Stomach (tissue), 9 donors: ENCODE measurements around the gene TBCD. TPM values are rescaled to one million over a fixed set of nuclear protein-coding genes. Genes with fewer than 3 reads are reported as not detected.

ENCODE experiments used
- DNase-seq, 2 donors: peaks; one replicate each; pipeline versions ENCODE4 v3.0.0 to v3.0.0-alpha.2; 2013 to 2019
- H3K27ac ChIP-seq, 5 donors: fragments of 200-600 bp in 4 of 5; sonication (generic) in 4 of 5; one replicate each; pipeline ENCODE4 v1.5.1; 2013 to 2019; ENCODE audit warnings: mild to moderate bottlenecking in 1 of 5, moderate library complexity in 1 of 5
- H3K27me3 ChIP-seq, 3 donors: fragments of 200-600 bp; sonication (generic); one replicate each; pipeline ENCODE4 v1.5.1; 2017 to 2019; ENCODE audit warnings: mixed run types in 1 of 3
- H3K36me3 ChIP-seq, 4 donors: fragments of 200-600 bp; sonication (generic); 1 replicate in 3 of 4; 2 replicates in 1 of 4; pipeline ENCODE4 v1.5.1; 2016 to 2019
- H3K4me1 ChIP-seq, 4 donors: fragments of 200-600 bp; sonication (generic); one replicate each; pipeline ENCODE4 v1.5.1; 2016 to 2019
- H3K4me3 ChIP-seq, 4 donors: fragments of 200-600 bp; sonication (generic) in 3 of 4; one replicate each; pipeline ENCODE4 v1.5.1; 2016 to 2019; ENCODE audit warnings: mild to moderate bottlenecking in 1 of 4
- H3K9me3 ChIP-seq, 4 donors: fragments of 200-600 bp; sonication (generic); one replicate each; pipeline ENCODE4 v1.5.1; 2016 to 2019
- CTCF ChIP-seq, 7 experiments: fragments of 450-650 bp in 4 of 7; fragments of 200-600 bp in 3 of 7; sonication (generic) in 3 of 7; IDR thresholded peaks; one replicate each; pipeline ENCODE4 v1.5.1; 2016 to 2019; ENCODE audit warnings: antibody characterized with exemption in 7 of 7, control low read depth in 2 of 7, mild to moderate bottlenecking in 1 of 7
- EP300 ChIP-seq: sonication (generic); formaldehyde crosslinking; IDR thresholded peaks from one replicate; pipeline ENCODE4 v1.6.1; 2017; ENCODE audit warnings: antibody characterized with exemption
- POLR2A ChIP-seq, 4 donors: fragments of 450-650 bp; IDR thresholded peaks; one replicate each; pipeline ENCODE4 v1.6.1; 2016; ENCODE audit warnings: antibody characterized with exemption in 4 of 4, control low read depth in 2 of 4, mild to moderate bottlenecking in 1 of 4, moderate library complexity in 1 of 4
- POLR2AphosphoS5 ChIP-seq, 3 donors: sonication (generic); formaldehyde crosslinking; IDR thresholded peaks; one replicate each; pipeline ENCODE4 v1.6.1; 2016; ENCODE audit warnings: antibody characterized with exemption in 3 of 3
- WGBS, 5 donors: extraction: QIAGEN DNeasy Blood & Tissue Kit in 3 of 5; methylation state at CpG; one replicate each; pipeline versions ENCODE4 v1.1.5 to v1.1.7; 2013 to 2018; 5-methylcytosine and 5-hydroxymethylcytosine counted together
- intact Hi-C: fragments of 100-400 bp; cut with DNase I; formaldehyde crosslinking; loops from one replicate; pipeline ENCODE4 v1.15.1; 2023; ENCODE audit warnings: low total_unique reads
- polyA plus RNA-seq, 3 donors: library from polyadenylated mRNA; stranded (reverse); fragments of 200-250 nt; gene quantifications; one replicate each; pipeline ENCODE4 v1.2.3, GENCODE V29; 2013
- total RNA-seq, 5 donors: library from RNA; depleted of rRNA; stranded (reverse); fragments of >200 nt; gene quantifications; one replicate each; pipeline versions ENCODE4 v1.1.0 to v1.2.3, GENCODE V29; 2014 to 2016
- donor health status: healthy with polysubstance abuse.
- donor health status: Bipolar disorder and iron deficiency.
- donor health status: healthy.

The TBCD gene
- total and polyA plus RNA-seq, 8 donors: 51.2 to 155 (median 101) TPM

- WGBS, 5 donors: 86 to 95% (median 94%) methylated on average over 12 to 15 of the region's 15 CpGs
- no peak for DNase-seq
Observed at GRCh38 chr17:82879241-82879640, 127.4 kb downstream of the TBCD start.

GRCh38 chr17:82880620-82881323, 128.9 kb downstream of the TBCD start:
- 84 to 88% (median 86%) methylated on average over 25 of the region's 25 CpGs for whole genome bisulfite sequencing, 5 donors
- Histone ChIP-seq H3K4me3 (no peak overlapping the region), H3K27ac (peak overlapping the region in 4 of 5 donors; percentile 65 to 91 (median 88)), H3K27me3 (no peaks in the 10 kb centered on the region), H3K36me3 (peaks cover 0 to 5% (median 0%) of the 10 kb centered on the region in 4 donors), H3K9me3 (no peaks in the 10 kb centered on the region), H3K4me1 (peaks cover 48 to 98% (median 84%) of the 10 kb centered on the region in 4 donors)
- intact Hi-C loops: no loop called here
- TF ChIP-seq POLR2AphosphoS5 (IDR thresholded peaks at IDR 0.05) (no peak), POLR2A (IDR thresholded peaks at IDR 0.05) (no peak), EP300 (no peak), CTCF (IDR thresholded peaks at IDR 0.05) (no peak)
- DNase-seq: no peak

More at GRCh38 chr17:82879241-82879640, 127.4 kb downstream of the TBCD start:
- TF ChIP-seq POLR2A (IDR thresholded peaks at IDR 0.05) (no peak), POLR2AphosphoS5 (IDR thresholded peaks at IDR 0.05) (no peak), CTCF (IDR thresholded peaks at IDR 0.05) (no peak), EP300 (no peak)
- Histone ChIP-seq H3K4me1 (peaks cover 63 to 98% (median 85%) of the 10 kb centered on the region in 4 donors), H3K27ac (no peak overlapping the region), H3K27me3 (no peaks in the 10 kb centered on the region), H3K36me3 (peaks cover 0 to 5% (median 0%) of the 10 kb centered on the region in 4 donors), H3K4me3 (no peak overlapping the region), H3K9me3 (no peaks in the 10 kb centered on the region)
- intact Hi-C loops: loop anchor here (5.0 kb wide), 1 partner anchor 33 kb away; no protein-coding TSS in a partner anchor

- Histone ChIP-seq H3K4me1 (peaks cover 46 to 98% (median 83%) of the 10 kb centered on the region in 4 donors), H3K4me3 (no peak overlapping the region), H3K36me3 (peaks cover 0 to 5% (median 0%) of the 10 kb centered on the region in 4 donors), H3K27me3 (no peaks in the 10 kb centered on the region), H3K9me3 (no peaks in the 10 kb centered on the region), H3K27ac (peak overlapping the region; percentile 65 to 91 (median 87))
- TF ChIP-seq EP300: no peak
- no peak for DNase-seq
- WGBS, 5 donors: 76 to 88% (median 81%) methylated on average over 8 to 21 of the region's 21 CpGs
- intact Hi-C loops: no loop called here
Observed at GRCh38 chr17:82881324-82881823, 129.5 kb downstream of the TBCD start.

GRCh38 chr17:82881900-82882714, 130.2 kb downstream of the TBCD start:
- Histone ChIP-seq H3K27me3 (no peaks in the 10 kb centered on the region), H3K27ac (peak overlapping the region; percentile 81 to 91 (median 87)), H3K36me3 (peaks cover 0 to 5% (median 0%) of the 10 kb centered on the region in 4 donors), H3K4me1 (peaks cover 39 to 96% (median 80%) of the 10 kb centered on the region in 4 donors), H3K9me3 (no peaks in the 10 kb centered on the region), H3K4me3 (peak overlapping the region in 2 of 4 donors; percentile 3 to 12)
- DNase-seq: peak; percentile 63 to 76
- 55 to 73% (median 57%) methylated on average over 17 of the region's 17 CpGs for WGBS, 5 donors
- no peak for TF ChIP-seq CTCF (IDR thresholded peaks at IDR 0.05)
- no peak for TF ChIP-seq POLR2A (IDR thresholded peaks at IDR 0.05)
- no peak for TF ChIP-seq EP300
- no peak for TF ChIP-seq POLR2AphosphoS5 (IDR thresholded peaks at IDR 0.05)
- intact Hi-C loops: no loop called here
